Stimulated activated CD4-positive, alpha-beta T cell treated with anti-CD3 and anti-CD28 coated beads, Interleukin-1b, Interleukin-23, amount 100 ng/mL, for 48 hours (primary cell): ENCODE measurements around the gene PCDHGB3.

ENCODE experiments used
- DNase-seq: peaks from one replicate; pipeline ENCODE4 v3.0.0-alpha.2; 2020

The PCDHGB3 gene

GRCh38 chr5:141421489-141421855 lies 51.4 kb downstream of the PCDHGB3 start:
- no peak for DNase-seq
